ENCODE measurements around the gene PRTFDC1.

The PRTFDC1 gene

DNA sequence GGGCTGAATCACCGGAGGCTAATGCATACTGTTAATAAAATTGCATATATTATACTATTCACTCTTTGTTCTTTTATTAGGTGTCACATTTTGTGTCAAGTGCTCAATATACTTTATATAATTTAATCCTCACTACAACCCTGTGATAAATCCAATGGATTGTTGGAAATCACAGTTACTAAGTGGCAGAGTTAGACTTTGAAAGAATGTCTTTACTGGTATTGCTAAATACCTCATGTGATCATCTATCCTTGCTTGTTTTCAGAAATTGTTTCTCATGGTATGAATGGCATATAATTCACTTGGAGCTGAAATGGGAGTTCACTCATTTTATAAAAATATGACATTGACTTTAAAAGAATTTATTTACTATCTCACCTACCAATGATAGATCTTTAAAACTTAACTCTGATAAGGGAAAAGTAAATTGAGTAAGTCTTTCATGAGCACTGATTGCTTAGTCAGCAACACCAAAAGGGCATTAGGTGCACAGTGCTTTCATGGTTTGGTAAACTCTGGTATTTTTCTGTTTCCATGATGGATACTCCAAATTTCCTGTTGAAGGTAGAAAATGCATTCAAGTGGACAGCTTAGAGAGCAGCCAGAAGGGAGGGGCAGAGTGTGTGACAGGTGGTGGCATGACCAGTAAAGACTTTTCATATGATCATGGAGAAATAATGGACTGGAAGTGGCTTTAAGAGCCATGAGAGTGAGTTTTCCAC is 41.0 kb upstream of the PRTFDC1 start:
- DNase-seq (ENCODE audit: low read depth in 1 of 2, low spot score in 1 of 2) = no peak
- H3K4me3 ChIP-seq (replicated peaks; ENCODE audit: insufficient read depth, low read length) = no peak overlapping the region
- no peaks in the 10 kb centered on the region for H3K27me3 ChIP-seq (ENCODE audit: insufficient read depth, poor library complexity, severe bottlenecking)
- H3K27ac ChIP-seq (replicated peaks) = no peak overlapping the region
- TF ChIP-seq, protein P1, sequence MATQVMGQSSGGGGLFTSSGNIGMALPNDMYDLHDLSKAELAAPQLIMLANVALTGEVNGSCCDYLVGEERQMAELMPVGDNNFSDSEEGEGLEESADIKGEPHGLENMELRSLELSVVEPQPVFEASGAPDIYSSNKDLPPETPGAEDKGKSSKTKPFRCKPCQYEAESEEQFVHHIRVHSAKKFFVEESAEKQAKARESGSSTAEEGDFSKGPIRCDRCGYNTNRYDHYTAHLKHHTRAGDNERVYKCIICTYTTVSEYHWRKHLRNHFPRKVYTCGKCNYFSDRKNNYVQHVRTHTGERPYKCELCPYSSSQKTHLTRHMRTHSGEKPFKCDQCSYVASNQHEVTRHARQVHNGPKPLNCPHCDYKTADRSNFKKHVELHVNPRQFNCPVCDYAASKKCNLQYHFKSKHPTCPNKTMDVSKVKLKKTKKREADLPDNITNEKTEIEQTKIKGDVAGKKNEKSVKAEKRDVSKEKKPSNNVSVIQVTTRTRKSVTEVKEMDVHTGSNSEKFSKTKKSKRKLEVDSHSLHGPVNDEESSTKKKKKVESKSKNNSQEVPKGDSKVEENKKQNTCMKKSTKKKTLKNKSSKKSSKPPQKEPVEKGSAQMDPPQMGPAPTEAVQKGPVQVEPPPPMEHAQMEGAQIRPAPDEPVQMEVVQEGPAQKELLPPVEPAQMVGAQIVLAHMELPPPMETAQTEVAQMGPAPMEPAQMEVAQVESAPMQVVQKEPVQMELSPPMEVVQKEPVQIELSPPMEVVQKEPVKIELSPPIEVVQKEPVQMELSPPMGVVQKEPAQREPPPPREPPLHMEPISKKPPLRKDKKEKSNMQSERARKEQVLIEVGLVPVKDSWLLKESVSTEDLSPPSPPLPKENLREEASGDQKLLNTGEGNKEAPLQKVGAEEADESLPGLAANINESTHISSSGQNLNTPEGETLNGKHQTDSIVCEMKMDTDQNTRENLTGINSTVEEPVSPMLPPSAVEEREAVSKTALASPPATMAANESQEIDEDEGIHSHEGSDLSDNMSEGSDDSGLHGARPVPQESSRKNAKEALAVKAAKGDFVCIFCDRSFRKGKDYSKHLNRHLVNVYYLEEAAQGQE (IDR thresholded peaks at IDR 0.05; ENCODE audit: insufficient replicate concordance, low read depth) = no peak
- TF ChIP-seq CTCF (IDR thresholded peaks at IDR 0.05; ENCODE audit: insufficient read depth, low read length) (no peak), SPI1 (IDR thresholded peaks at IDR 0.05; ENCODE audit: borderline replicate concordance, low read depth) (no peak), POLR2AphosphoS5 (IDR thresholded peaks at IDR 0.05; ENCODE audit: low read depth) (no peak)

DNA sequence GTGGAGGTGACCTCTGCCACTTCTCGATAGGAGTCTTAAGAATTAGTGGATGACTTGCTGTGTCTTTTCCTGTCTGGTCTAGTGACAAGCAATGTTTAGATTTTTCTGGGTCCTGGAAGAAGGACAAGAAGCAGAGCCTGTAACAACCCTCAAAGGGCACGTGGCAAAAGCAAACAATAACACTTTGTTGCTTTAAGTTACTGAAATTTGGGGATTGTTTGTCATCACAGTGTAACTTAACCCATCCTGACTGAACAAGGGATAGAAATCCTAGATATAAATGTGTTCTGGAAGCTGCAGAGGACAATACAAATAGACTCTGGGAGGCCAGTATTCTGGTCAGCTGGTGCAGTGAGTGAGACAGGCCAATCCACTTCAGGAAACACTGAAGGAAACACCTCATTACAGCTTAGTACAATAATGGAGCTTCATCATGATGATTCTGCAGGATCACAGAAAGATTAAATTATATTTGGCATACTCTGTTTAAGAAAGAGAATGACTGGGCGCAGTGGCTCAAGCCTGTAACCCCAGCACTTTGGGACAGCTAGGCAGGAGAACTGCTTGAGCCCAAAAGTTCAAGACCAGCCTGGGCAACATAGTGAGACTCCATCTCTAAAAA is 40.2 kb upstream of the PRTFDC1 start:
- Histone ChIP-seq H3K27ac (replicated peaks) (no peak overlapping the region), H3K4me3 (replicated peaks; ENCODE audit: insufficient read depth, low read length) (no peak overlapping the region), H3K27me3 (ENCODE audit: insufficient read depth, poor library complexity, severe bottlenecking) (no peaks in the 10 kb centered on the region)
- TF ChIP-seq, protein P1 (IDR thresholded peaks at IDR 0.05; ENCODE audit: insufficient replicate concordance, low read depth) = no peak
- no peak for TF ChIP-seq POLR2AphosphoS5 (IDR thresholded peaks at IDR 0.05; ENCODE audit: low read depth)
- TF ChIP-seq GABPA (IDR thresholded peaks at IDR 0.05; ENCODE audit: low read depth) = no peak
- TF ChIP-seq SPI1 (IDR thresholded peaks at IDR 0.05; ENCODE audit: borderline replicate concordance, low read depth) = no peak
- TF ChIP-seq CTCF (IDR thresholded peaks at IDR 0.05; ENCODE audit: insufficient read depth, low read length) = no peak
- no peak for DNase-seq (ENCODE audit: low read depth in 1 of 2, low spot score in 1 of 2)

- no peak for DNase-seq (ENCODE audit: low read depth in 1 of 2, low spot score in 1 of 2)
These were observed 38.9 kb upstream of the PRTFDC1 start for GRCh38 chr10:24991298-24991697.

More at GRCh38 chr10:24991298-24991697, 38.9 kb upstream of the PRTFDC1 start:
- no peaks in the 10 kb centered on the region for H3K27me3 ChIP-seq (ENCODE audit: insufficient read depth, poor library complexity, severe bottlenecking)
- H3K27ac ChIP-seq (replicated peaks) = no peak overlapping the region
- TF ChIP-seq SPI1 (IDR thresholded peaks at IDR 0.05; ENCODE audit: borderline replicate concordance, low read depth) (no peak), GABPA (IDR thresholded peaks at IDR 0.05; ENCODE audit: low read depth) (no peak), POLR2AphosphoS5 (IDR thresholded peaks at IDR 0.05; ENCODE audit: low read depth) (no peak), CTCF (IDR thresholded peaks at IDR 0.05; ENCODE audit: insufficient read depth, low read length) (no peak)
- TF ChIP-seq, protein P1 (IDR thresholded peaks at IDR 0.05; ENCODE audit: insufficient replicate concordance, low read depth) = no peak
- no peak overlapping the region for H3K4me3 ChIP-seq (replicated peaks; ENCODE audit: insufficient read depth, low read length)
